Testis (tissue), 3 donors: ENCODE measurements around the gene TRIM32. TPM values are rescaled to one million over a fixed set of nuclear protein-coding genes. Genes with fewer than 3 reads are reported as not detected.

Source experiments
- DNase-seq: peaks from one replicate; pipeline ENCODE4 v3.0.0-alpha.2; 2019
- H3K27ac ChIP-seq, 2 donors: fragments of 200-600 bp; sonication (generic); one replicate each; pipeline ENCODE4 v1.5.1; 2019
- H3K27me3 ChIP-seq: fragments of 200-600 bp; sonication (generic); one replicate; pipeline ENCODE4 v1.5.1; 2019
- H3K36me3 ChIP-seq: fragments of 200-600 bp; sonication (generic); one replicate; pipeline ENCODE4 v1.5.1; 2017; ENCODE audit warnings: low read depth; ENCODE audit errors: missing control alignments
- H3K4me1 ChIP-seq: fragments of 200-600 bp; sonication (generic); one replicate; pipeline ENCODE4 v1.5.1; 2019
- H3K4me3 ChIP-seq, 2 donors: fragments of 200-600 bp; sonication (generic); one replicate each; pipeline ENCODE4 v1.5.1; 2017 to 2019
- H3K9me3 ChIP-seq: fragments of 200-600 bp; sonication (generic); one replicate; pipeline ENCODE4 v1.5.1; 2017
- POLR2A ChIP-seq: fragments of 450-650 bp; IDR thresholded peaks from one replicate; pipeline ENCODE4 v1.6.1; 2017; ENCODE audit warnings: antibody characterized with exemption, mild to moderate bottlenecking, moderate library complexity
- WGBS, 2 donors: methylation state at CpG; one replicate each; pipeline ENCODE4 v1.1.5; 2018; 5-methylcytosine and 5-hydroxymethylcytosine counted together
- intact Hi-C: fragments of 100-400 bp; cut with DNase I; formaldehyde crosslinking; loops from one replicate; pipeline ENCODE4 v1.15.1; 2023; ENCODE audit warnings: low total_unique reads
- polyA plus RNA-seq: library from polyadenylated mRNA; stranded (reverse); fragments of 350-450 nt; fragmentation: Illumina TruSeq; extraction: RNeasy Lipid Tissue Mini Kit (QIAGEN cat#74804); gene quantifications from one replicate; pipeline ENCODE4 v1.2.3, GENCODE V29; 2014; ENCODE audit warnings: low read depth, low replicate concordance; ENCODE audit not compliant: insufficient read depth
- total RNA-seq, 2 donors: library from RNA; depleted of rRNA; stranded (reverse); fragments of >200 nt; gene quantifications; one replicate each; pipeline ENCODE4 v1.2.3, GENCODE V29; 2016
- TF ChIP-seq, protein P1 (sequence below), 3 experiments: fragments of 450-650 bp in 2 of 3; fragments of 200-600 bp in 1 of 3; sonication (generic) in 1 of 3; IDR thresholded peaks; one replicate each; pipeline ENCODE4 v1.5.1; 2016 to 2019; ENCODE audit warnings: antibody characterized with exemption in 3 of 3, mild to moderate bottlenecking in 2 of 3, moderate library complexity in 1 of 3

The TRIM32 gene
- total and polyA plus RNA-seq, 3 donors from 2014 or later = 12.5 to 15.2 (median 12.6) TPM

DNA sequence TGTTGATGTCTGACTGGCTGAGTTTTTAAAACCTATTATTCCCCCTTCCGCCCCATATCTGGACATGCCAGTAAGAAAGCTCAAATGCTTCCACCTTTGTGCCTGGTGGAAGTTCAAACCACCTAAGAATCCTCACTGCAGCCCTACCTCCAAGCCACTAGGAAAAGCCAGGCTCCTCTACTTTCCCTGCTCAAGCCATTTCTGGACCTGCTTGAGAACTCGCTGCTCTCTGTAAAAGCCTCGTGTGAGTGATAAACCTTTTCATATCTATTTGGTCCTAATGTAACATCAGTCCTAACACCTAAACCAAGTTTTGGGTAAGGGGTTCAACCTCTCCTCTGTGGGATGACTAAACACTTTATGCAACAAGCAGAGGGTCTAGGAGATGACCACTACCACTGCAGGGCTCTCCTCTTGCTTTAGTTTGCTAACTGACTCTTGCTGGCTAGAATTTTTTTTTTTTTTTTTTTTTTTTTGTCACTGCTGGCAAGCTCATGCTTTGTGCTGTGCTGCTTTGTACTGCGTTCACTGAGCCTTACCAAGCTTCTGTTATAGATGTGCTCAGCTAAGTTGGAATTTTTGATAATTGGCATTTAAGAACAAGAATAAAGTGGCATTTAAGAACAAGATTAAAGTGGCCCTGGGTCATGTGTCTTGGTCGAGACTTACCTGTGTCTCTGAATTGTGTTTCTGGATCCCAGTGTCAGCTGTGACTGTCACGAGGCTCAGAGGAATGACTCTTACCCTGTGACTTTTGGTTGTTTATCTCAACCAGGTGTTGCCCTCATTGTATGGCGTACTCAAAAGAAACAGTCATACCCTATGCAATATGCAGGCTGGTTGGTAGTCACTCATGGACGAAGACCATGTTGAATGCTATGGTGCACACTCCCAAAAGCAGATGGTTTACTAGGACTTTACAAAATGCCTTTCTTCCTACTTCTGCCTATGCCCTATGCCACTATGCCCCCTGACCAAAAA lies 19.5 kb downstream of the TRIM32 start:
- no peak for DNase-seq
- no peaks in the 10 kb centered on the region for H3K4me1 ChIP-seq
- no peaks in the 10 kb centered on the region for H3K36me3 ChIP-seq
- no peaks in the 10 kb centered on the region for H3K27me3 ChIP-seq
- intact Hi-C loops = no loop called here
- no peak overlapping the region for H3K27ac ChIP-seq
- no peaks in the 10 kb centered on the region for H3K9me3 ChIP-seq
- WGBS, 2 donors = 84 to 85% methylated on average over 8 of the region's 8 CpGs
- TF ChIP-seq, protein P1, sequence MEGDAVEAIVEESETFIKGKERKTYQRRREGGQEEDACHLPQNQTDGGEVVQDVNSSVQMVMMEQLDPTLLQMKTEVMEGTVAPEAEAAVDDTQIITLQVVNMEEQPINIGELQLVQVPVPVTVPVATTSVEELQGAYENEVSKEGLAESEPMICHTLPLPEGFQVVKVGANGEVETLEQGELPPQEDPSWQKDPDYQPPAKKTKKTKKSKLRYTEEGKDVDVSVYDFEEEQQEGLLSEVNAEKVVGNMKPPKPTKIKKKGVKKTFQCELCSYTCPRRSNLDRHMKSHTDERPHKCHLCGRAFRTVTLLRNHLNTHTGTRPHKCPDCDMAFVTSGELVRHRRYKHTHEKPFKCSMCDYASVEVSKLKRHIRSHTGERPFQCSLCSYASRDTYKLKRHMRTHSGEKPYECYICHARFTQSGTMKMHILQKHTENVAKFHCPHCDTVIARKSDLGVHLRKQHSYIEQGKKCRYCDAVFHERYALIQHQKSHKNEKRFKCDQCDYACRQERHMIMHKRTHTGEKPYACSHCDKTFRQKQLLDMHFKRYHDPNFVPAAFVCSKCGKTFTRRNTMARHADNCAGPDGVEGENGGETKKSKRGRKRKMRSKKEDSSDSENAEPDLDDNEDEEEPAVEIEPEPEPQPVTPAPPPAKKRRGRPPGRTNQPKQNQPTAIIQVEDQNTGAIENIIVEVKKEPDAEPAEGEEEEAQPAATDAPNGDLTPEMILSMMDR (IDR thresholded peaks at IDR 0.05) = no peak
- no peak for TF ChIP-seq POLR2A
- no peak overlapping the region for H3K4me3 ChIP-seq

DNA sequence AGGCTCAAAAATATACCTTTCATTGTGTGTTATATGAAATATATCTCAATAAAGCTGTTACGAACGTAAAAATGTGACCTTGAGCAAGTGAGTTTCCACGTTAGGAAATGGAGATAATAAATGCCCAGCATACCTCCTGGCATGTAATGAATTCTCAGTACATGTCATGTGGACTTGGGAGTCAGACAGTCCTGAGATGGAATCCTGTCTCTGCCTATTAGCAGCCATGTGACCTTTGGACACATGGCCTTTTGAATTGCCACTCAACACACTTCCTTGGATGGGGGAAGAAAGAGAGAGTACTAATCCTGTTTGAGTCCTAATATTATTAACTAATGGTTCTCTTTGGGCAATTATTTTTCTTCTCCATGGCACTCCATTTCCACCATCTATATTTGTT lies 25.7 kb downstream of the TRIM32 start:
- Histone ChIP-seq H3K4me3 (no peak overlapping the region), H3K27ac (no peak overlapping the region), H3K9me3 (no peaks in the 10 kb centered on the region), H3K27me3 (no peaks in the 10 kb centered on the region), H3K4me1 (no peaks in the 10 kb centered on the region), H3K36me3 (no peaks in the 10 kb centered on the region)
- no peak for DNase-seq
- intact Hi-C loops = no loop called here
- 81 to 87% methylated on average over 3 of the region's 3 CpGs for WGBS, 2 donors
- no peak for TF ChIP-seq POLR2A
- TF ChIP-seq, protein P1 (IDR thresholded peaks at IDR 0.05) = no peak

DNA sequence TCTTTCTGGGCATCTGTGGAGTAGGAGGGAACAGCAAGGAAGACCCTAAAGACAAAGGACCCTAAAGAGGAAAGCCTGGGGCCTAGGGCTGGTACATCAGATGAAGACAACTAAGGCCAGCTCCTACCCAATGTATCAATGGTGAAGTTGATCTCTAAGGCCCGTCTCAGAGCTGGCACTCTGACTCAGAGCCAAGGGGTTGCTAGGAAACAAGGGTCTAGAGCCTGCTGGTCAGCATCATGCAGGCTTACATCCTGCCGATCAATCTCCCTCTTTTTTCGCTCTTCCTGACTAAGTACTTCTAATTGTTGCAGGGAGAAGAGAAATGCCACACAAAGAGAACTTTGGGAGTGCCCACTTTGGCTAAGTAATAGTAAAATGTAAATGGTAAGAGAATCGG lies 26.2 kb downstream of the TRIM32 start:
- H3K27ac ChIP-seq = no peak overlapping the region
- TF ChIP-seq POLR2A = no peak
- TF ChIP-seq, protein P1 (IDR thresholded peaks at IDR 0.05) = no peak
- no peaks in the 10 kb centered on the region for H3K4me1 ChIP-seq
- WGBS, 2 donors = 78 to 86% methylated on average over 4 of the region's 4 CpGs
- no peaks in the 10 kb centered on the region for H3K9me3 ChIP-seq
- no peak overlapping the region for H3K4me3 ChIP-seq
- DNase-seq = no peak
- intact Hi-C loops = no loop called here
- H3K36me3 ChIP-seq = no peaks in the 10 kb centered on the region
- no peaks in the 10 kb centered on the region for H3K27me3 ChIP-seq

- H3K27ac ChIP-seq = no peak overlapping the region
- H3K27me3 ChIP-seq = no peaks in the 10 kb centered on the region
- no peak for DNase-seq
- no peaks in the 10 kb centered on the region for H3K36me3 ChIP-seq
- intact Hi-C loops = no loop called here
- no peak overlapping the region for H3K4me3 ChIP-seq
- no peaks in the 10 kb centered on the region for H3K9me3 ChIP-seq
- 96 to 97% methylated on average over 1 of the region's 1 CpG for WGBS, 2 donors
- TF ChIP-seq, protein P1 (IDR thresholded peaks at IDR 0.05) = no peak
- TF ChIP-seq POLR2A = no peak
- H3K4me1 ChIP-seq = no peaks in the 10 kb centered on the region
These were observed 28.6 kb downstream of the TRIM32 start for GRCh38 chr9:116715751-116716150.
